Breast epithelium (tissue), 3 donors: ENCODE measurements around the gene PARVB.

Experiments used
- POLR2A ChIP-seq: fragments of 450-650 bp; IDR thresholded peaks from one replicate; pipeline ENCODE4 v1.6.1; 2016; ENCODE audit warnings: antibody characterized with exemption, mild to moderate bottlenecking, moderate library complexity
- TF ChIP-seq, protein P1 (sequence below), 3 donors: fragments of 450-650 bp; IDR thresholded peaks; one replicate each; pipeline ENCODE4 v1.5.1; 2016 to 2017; ENCODE audit warnings: antibody characterized with exemption in 3 of 3, mild to moderate bottlenecking in 3 of 3, moderate library complexity in 3 of 3

DNA sequence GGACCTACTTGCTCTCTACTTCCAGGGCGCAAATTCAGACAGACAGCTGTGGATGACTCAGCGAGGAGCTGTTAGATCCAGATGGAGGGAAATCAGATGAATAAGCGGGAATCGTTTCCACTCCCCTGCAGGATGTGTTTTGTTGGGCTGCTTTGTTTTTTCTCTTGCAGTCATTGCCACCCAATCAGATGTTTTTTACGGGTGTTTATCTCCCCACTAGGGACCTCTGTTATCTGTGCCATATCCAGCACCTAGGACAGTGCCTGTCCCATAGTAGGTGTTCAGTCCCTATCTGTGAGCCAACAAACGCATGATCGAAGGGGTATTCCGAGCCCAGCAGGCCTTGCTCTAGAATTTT lies 105.5 kb downstream of the PARVB start:
- TF ChIP-seq, protein P1, sequence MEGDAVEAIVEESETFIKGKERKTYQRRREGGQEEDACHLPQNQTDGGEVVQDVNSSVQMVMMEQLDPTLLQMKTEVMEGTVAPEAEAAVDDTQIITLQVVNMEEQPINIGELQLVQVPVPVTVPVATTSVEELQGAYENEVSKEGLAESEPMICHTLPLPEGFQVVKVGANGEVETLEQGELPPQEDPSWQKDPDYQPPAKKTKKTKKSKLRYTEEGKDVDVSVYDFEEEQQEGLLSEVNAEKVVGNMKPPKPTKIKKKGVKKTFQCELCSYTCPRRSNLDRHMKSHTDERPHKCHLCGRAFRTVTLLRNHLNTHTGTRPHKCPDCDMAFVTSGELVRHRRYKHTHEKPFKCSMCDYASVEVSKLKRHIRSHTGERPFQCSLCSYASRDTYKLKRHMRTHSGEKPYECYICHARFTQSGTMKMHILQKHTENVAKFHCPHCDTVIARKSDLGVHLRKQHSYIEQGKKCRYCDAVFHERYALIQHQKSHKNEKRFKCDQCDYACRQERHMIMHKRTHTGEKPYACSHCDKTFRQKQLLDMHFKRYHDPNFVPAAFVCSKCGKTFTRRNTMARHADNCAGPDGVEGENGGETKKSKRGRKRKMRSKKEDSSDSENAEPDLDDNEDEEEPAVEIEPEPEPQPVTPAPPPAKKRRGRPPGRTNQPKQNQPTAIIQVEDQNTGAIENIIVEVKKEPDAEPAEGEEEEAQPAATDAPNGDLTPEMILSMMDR (IDR thresholded peaks at IDR 0.05): no peak
- TF ChIP-seq POLR2A: no peak
